Stimulated activated CD4-positive, alpha-beta T cell treated with anti-CD3 and anti-CD28 coated beads, Interleukin-1b, Interleukin-23, amount 100 ng/mL, for 1 hour (primary cell): ENCODE data around the gene NSF.

Experiments
- DNase-seq, 2 donors: peaks; one replicate each; pipeline ENCODE4 v3.0.0-alpha.2; 2020; ENCODE audit warnings: low read depth in 2 of 2

The NSF gene

GRCh38 chr17:46717999-46718398, 127.5 kb downstream of the NSF start:
- DNase-seq, result no peak

- DNase-seq, result no peak
Measured at GRCh38 chr17:46719891-46720290, 129.4 kb downstream of the NSF start.

- no peak for DNase-seq
Measured at GRCh38 chr17:46720408-46720807, 129.9 kb downstream of the NSF start.

GRCh38 chr17:46722662-46723285, 132.3 kb downstream of the NSF start:
- DNase-seq, result no peak

- DNase-seq, result no peak
Measured at GRCh38 chr17:46726206-46726605, 135.7 kb downstream of the NSF start.

- DNase-seq, result no peak
Measured at GRCh38 chr17:46727572-46728348, 137.3 kb downstream of the NSF start.

GRCh38 chr17:46730026-46730425, 139.6 kb downstream of the NSF start:
- DNase-seq, result no peak

GRCh38 chr17:46730679-46731078, 140.2 kb downstream of the NSF start:
- no peak for DNase-seq

GRCh38 chr17:46732160-46732559, 141.7 kb downstream of the NSF start:
- no peak for DNase-seq

GRCh38 chr17:46732754-46733398, 142.4 kb downstream of the NSF start:
- DNase-seq, result no peak

GRCh38 chr17:46733837-46734475, 143.5 kb downstream of the NSF start:
- DNase-seq, result no peak

- DNase-seq, result no peak
Measured at GRCh38 chr17:46736100-46736499, 145.6 kb downstream of the NSF start.

- no peak for DNase-seq
Measured at GRCh38 chr17:46737326-46737725, 146.9 kb downstream of the NSF start.

- DNase-seq, result no peak
Measured at GRCh38 chr17:46738544-46738943, 148.1 kb downstream of the NSF start.

GRCh38 chr17:46739982-46740381, 149.5 kb downstream of the NSF start:
- no peak for DNase-seq

- no peak for DNase-seq
Measured at GRCh38 chr17:46741122-46741730, 150.8 kb downstream of the NSF start.

- DNase-seq, result no peak
Measured at GRCh38 chr17:46742565-46743270, 152.2 kb downstream of the NSF start.

GRCh38 chr17:46744441-46744840, 154.0 kb downstream of the NSF start:
- no peak for DNase-seq

GRCh38 chr17:46745376-46745775, 154.9 kb downstream of the NSF start:
- DNase-seq, result no peak

- no peak for DNase-seq
Measured at GRCh38 chr17:46751425-46751824, 161.0 kb downstream of the NSF start.

- no peak for DNase-seq
Measured at GRCh38 chr17:46753776-46754175, 163.3 kb downstream of the NSF start.
